Skeletal muscle satellite cell (primary cell): ENCODE results near the gene NBPF20.
"Not testable (repeated sequence)": the region's sequence is repeated elsewhere in the genome, so short reads cannot be mapped to it uniquely, and the experiment has no call there.

ENCODE experiments used
- H3K27me3 ChIP-seq: 2 replicates; pipeline ENCODE4 v1.7.0; 2013; ENCODE audit warnings: low read length; ENCODE audit not compliant: control insufficient read depth, insufficient read depth
- H3K36me3 ChIP-seq: 2 replicates; pipeline ENCODE4 v1.7.0; 2013; ENCODE audit warnings: mild to moderate bottlenecking, control low read depth, low read length; ENCODE audit not compliant: insufficient read depth
- H3K4me1 ChIP-seq: 2 replicates; pipeline ENCODE4 v1.7.0; 2013; ENCODE audit warnings: low read length; ENCODE audit not compliant: control insufficient read depth, insufficient read depth
- H3K4me2 ChIP-seq: 2 replicates; pipeline ENCODE4 v1.7.0; 2013; ENCODE audit warnings: mild to moderate bottlenecking, low read length
- H3K4me3 ChIP-seq: 2 replicates; pipeline ENCODE4 v1.7.0; 2013; ENCODE audit warnings: low read length
- H3K9ac ChIP-seq: 2 replicates; pipeline ENCODE4 v1.7.0; 2013; ENCODE audit warnings: mild to moderate bottlenecking, low read depth, low read length, moderate library complexity
- H3K9me3 ChIP-seq: replicated peaks from 2 replicates; pipeline ENCODE4 v1.7.0; 2013; ENCODE audit warnings: mild to moderate bottlenecking, control low read depth, low read length

Gene NBPF20

DNA sequence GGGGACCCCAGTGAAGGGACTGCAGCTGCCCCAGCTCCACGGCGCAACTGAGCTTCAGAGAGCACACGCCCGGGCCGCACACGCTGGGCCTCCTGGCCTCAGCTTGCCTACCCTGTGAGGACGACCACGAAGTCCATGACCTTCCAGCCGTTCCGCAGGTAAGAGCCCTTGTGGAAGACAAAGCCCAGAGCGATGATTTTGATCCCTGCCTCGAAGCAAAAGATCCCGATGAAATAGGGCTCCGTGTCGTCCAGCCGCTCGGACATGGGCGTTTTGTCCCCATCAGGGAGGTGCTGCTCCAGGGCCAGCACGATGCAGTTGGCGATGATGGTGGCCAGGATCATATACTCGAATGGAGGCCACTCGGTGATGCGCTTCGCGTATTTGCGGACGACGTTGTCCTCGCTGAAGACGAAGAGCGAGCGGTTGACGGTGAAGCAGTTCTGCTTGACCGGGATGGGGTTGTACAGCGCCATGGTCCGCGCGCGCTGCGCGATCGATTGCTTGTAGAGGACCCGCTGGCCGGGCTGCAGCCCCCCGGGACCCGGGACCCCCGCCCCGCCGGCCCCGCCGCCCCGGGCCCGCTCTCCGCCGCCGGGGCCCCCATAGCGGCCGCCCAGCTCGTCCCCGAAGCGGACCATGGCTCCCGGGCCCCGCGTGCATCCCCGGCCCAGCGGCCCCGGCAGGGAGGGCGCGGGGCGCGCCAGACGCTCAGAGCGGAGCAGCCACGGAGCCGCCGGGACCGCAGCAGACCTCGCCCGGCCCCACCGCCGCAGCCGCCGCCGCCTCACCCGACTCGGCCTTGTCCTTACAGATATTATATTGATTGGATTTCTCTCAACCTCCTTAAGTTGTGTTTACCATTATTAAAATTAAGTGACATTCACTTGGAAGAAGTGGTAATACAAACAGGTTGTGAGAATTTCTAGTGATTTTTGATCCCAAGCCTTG, 28.7 kb upstream of the NBPF20 start:
- not testable (repeated sequence) for H3K9me3 ChIP-seq, H3K9ac ChIP-seq, H3K4me3 ChIP-seq, H3K36me3 ChIP-seq, H3K4me1 ChIP-seq, H3K4me2 ChIP-seq
- H3K27me3 ChIP-seq, result peaks cover 11% of the 10 kb centered on the region

DNA sequence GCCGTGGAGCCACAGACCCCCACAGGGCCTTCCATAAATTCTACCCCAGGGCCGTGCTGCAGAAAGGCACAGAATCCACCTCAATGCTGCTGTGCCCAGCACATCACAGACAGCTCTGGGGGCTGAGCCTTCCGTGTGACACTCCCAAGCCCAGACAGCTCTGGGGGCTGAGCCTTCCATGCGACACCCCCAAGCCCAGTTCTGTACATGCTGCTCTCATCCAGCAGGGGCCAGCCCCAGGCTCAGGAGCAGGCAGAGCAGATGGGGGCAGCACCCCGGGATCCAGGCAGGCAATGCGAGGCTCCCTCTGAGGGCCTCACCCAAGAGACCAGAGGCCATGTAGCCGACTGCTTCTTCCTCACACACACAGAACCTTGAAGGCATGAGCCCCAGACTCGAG, 27.1 kb upstream of the NBPF20 start:
- not testable (repeated sequence) for H3K9me3 ChIP-seq, H3K4me2 ChIP-seq, H3K9ac ChIP-seq, H3K36me3 ChIP-seq, H3K4me1 ChIP-seq, H3K4me3 ChIP-seq
- peaks cover 11% of the 10 kb centered on the region for H3K27me3 ChIP-seq

DNA sequence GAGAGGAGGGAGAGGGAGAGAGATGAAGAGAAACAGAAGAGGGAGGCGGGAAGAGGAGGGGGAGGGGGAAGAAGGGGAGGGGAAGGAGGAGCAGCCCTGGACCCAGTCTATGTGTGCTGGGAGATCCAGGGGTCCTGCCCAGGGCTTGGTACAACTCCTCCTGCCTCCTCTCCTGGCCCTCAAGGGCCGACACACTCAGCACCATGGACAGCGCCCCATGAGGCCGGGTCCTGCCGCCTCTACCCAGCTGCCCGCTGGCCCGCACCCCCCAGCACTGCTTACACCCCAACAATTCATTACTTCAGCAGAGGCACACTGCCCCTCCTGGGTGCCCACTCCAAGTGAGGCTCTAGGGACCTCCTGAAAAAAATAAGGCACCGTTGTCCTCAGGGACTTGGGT, 26.5 kb upstream of the NBPF20 start:
- H3K4me1 ChIP-seq, H3K9ac ChIP-seq, H3K36me3 ChIP-seq, H3K4me3 ChIP-seq, H3K4me2 ChIP-seq, H3K9me3 ChIP-seq: not testable (repeated sequence)
- H3K27me3 ChIP-seq, result peaks cover 11% of the 10 kb centered on the region

DNA sequence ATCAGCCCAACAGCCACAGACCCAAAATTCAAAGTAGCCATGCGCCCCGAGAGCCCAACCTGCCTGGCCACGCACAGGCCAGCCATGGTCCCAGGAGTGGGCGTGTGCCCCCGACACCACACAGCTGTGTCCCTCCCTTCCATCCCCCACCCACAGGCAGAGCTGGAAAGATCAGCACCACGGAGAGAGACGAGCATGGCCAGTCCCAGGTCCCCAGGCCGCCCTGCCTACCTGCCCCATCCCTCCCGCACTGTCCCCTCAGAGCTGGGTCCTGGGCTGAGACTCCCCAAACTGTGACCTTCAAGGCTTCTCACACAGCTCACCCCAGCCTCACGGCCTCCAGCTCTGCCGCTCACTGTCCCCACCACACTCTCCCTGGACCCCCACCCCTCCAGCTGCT, 19.8 kb upstream of the NBPF20 start:
- H3K9ac ChIP-seq, H3K36me3 ChIP-seq, H3K9me3 ChIP-seq, H3K4me3 ChIP-seq, H3K27me3 ChIP-seq, H3K4me1 ChIP-seq, H3K4me2 ChIP-seq: not testable (repeated sequence)

DNA sequence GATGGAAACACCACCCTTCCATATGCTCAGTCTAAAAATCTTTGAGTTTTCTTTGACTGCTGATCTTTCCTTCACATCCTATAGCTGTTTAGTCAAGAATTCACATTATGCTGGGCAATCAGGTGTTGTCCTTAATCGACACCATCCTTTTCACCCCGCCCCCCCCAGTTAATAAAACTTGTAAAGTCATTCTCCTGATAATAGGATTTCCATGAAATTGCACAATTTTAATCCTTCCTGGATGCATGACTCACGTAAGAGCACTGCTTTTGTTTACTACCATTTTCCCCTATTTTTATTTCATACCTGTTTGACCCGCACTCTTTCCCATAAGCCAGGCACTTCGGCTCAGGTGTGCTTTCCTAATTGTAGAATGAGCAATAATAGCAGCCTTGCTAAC, 16.9 kb upstream of the NBPF20 start:
- not testable (repeated sequence) for H3K9ac ChIP-seq, H3K4me3 ChIP-seq, H3K4me1 ChIP-seq

DNA sequence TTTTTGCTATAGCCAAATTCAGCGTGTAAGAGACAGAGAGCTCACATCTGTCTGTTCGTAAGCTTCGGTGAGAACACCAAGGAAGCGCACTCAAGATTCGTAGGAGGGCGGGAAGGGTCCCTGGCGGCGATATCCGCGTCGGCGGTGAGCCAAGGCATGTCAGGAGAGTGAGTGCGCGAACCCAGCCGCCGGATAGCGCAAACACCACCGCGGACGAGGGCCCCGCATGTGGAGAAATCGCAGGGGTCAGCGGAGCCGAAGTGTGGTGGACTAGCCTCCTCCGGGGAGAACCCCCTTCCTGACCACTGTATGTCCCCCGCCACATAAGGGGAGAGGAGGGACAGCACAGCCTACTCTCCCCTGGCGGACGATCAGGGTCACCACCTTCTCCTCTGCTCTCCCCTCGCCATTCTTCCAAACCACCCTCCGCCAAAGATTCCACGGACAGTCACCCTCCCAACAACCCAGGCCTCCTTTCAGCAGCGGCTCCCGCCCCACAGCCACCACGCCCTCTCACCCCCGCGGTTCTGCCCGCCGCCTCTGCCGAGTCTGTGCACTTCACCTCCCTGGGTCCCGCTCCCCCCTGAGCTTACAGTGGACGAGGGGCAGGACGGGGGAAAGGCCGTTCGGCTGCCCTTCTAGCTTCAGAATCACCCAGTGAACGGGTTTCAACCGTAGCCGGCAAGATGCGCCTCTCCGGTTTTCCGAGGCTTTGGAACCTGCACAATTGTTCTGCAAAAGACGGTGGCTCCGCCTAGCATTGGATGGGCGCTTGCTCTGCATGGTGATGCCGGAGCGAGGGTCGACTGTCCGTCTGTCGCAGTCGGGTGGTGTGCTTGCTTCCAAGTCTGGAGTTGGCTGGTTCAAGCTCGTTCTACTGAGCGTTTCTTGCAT, 6.2 kb upstream of the NBPF20 start:
- not testable (repeated sequence) for H3K4me1 ChIP-seq

More for the DNA sequence above, 16.9 kb upstream of the NBPF20 start:
- H3K9me3 ChIP-seq, H3K36me3 ChIP-seq, H3K4me2 ChIP-seq, H3K27me3 ChIP-seq: not testable (repeated sequence)

DNA sequence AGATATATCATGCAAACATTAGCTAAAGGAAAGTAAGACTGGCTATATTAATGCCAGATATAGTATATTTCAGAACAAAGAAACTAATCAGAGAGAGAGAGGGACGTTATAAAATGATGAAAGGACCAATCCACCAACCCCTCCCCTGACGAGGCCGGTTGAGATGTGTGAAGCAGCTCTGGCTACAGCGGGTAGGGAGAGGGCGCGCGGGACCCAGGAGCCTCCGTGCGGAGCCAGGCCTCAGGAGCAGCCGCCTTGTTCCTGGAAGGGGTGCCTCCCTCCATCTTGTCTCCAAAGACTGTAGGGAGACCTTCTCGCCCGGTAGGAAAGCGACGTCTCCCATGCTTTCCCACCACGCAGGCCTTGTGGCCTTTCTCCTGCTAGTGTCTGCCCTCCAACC, 5.4 kb upstream of the NBPF20 start:
- not testable (repeated sequence) for H3K4me3 ChIP-seq, H3K36me3 ChIP-seq, H3K4me2 ChIP-seq, H3K4me1 ChIP-seq, H3K9me3 ChIP-seq, H3K9ac ChIP-seq
- peaks cover 26% of the 10 kb centered on the region for H3K27me3 ChIP-seq

More for the DNA sequence above, 6.2 kb upstream of the NBPF20 start:
- H3K9ac ChIP-seq, H3K36me3 ChIP-seq, H3K9me3 ChIP-seq: not testable (repeated sequence)
- peak overlapping the region; percentile 79 for H3K4me2 ChIP-seq
- peak overlapping the region; percentile 63 for H3K4me3 ChIP-seq
- H3K27me3 ChIP-seq, result peaks cover 26% of the 10 kb centered on the region

DNA sequence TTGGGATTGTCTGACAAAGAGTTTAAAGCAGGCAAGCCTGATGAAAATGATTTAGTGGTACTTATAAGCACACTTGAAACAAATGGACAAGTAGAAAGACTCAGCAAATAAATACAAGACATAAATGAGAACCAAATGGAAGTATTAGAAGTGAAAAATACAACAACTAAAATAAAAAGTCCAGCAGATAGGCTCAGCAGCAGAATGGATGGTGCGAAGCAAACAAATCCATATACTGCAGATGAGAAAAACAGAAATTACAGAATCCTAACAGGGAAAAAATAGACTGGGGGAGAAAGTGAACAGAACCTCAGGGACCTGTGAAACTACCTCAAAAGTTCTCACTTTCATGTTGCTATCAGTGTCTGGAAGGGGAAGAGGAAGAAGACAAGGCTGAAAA, 3.9 kb upstream of the NBPF20 start:
- peaks cover 26% of the 10 kb centered on the region for H3K27me3 ChIP-seq
- not testable (repeated sequence) for H3K36me3 ChIP-seq, H3K9ac ChIP-seq

DNA sequence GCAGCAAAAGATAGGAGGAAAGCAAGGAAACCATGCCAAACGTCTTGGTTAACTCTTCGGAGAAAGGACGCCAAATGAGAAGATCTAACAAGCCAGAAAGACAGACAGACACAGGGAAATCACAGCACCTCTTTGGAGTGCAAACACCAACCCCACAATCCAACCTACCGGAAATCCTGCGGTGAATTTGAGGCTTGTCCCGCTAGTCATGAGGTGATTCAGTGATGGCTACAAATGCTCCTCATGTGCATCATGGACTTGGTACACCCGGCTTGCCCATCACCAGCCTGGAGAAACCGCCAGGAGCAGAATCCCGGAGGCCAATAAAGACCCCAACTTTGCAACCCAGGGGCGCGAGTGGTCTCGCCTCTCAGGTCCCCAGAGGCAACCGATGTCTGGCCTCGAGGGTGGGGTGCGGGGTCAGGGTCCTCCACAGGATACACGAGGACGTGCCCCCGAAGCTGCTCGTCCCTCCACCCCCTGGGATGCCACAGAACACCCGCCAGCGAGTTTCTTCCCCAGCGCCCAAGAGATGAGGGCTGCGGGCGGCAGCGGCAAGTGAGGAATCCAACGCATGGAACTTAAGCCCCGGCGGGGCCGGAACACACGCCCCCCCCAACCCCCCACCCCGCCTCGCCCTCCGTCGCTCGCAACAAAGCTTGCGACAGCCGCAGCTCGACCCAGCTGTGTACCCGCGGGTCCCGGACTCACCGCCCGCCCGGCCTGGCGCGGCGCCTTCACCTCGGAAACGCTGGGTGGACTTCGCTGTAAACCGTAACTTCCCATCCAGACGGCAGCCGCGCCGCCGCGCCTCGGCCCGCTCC, 579 bp downstream of the NBPF20 start:
- Histone ChIP-seq H3K4me3 (peak overlapping the region; percentile 97), H3K27me3 (peaks cover 22% of the 10 kb centered on the region), H3K9ac (peak overlapping the region; percentile 77), H3K4me2 (peak overlapping the region; percentile 96)
- H3K36me3 ChIP-seq, H3K9me3 ChIP-seq, H3K4me1 ChIP-seq: not testable (repeated sequence)

More for the DNA sequence above, 3.9 kb upstream of the NBPF20 start:
- not testable (repeated sequence) for H3K4me1 ChIP-seq, H3K9me3 ChIP-seq, H3K4me3 ChIP-seq, H3K4me2 ChIP-seq

DNA sequence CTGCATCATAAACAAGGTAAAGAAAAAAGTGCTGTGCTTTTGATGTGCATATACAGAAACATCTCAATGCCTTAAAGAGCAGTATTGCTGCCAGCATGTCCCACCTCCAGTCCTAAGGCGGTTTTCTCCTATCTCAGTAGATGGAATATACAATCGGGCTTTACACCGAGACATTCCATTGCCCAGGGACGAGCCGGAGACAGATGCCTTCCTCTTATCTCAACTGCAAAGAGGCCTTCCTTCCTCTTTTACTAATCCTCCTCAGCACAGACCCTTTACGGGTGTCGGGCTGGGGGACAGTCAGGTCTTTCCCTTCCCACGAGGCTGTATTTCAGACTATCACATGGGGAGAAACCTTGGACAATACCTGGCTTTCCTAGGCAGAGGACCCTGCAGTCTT, 10.3 kb downstream of the NBPF20 start:
- not testable (repeated sequence) for H3K36me3 ChIP-seq, H3K4me2 ChIP-seq, H3K9ac ChIP-seq, H3K4me1 ChIP-seq, H3K4me3 ChIP-seq, H3K9me3 ChIP-seq, H3K27me3 ChIP-seq

DNA sequence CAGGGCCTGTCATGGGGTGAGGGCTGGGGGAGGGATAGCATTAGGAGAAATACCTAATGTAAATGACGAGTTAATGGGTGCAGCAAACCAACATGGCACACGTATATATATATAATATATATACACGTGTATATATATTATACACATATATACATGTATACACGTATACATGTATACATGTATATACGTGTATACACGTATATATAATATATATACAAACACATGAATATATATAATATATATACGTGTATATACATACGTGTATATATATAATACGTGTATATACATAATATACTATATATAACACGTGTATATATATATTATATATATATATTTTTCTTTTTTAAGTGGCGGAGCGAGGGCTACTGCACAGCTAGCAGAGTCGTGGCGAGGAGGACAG, 18.1 kb downstream of the NBPF20 start:
- not testable (repeated sequence) for H3K27me3 ChIP-seq, H3K9ac ChIP-seq, H3K9me3 ChIP-seq, H3K36me3 ChIP-seq, H3K4me1 ChIP-seq, H3K4me3 ChIP-seq, H3K4me2 ChIP-seq
